GM18868 (cell line): ENCODE measurements around the gene NECAB2.
A peak's percentile ranks its signal among the peaks of the same experiment; 100 is the strongest.

ENCODE experiments used
- ATAC-seq: cut with Tn5 transposase; IDR thresholded peaks from one replicate; pipeline ENCODE4 v1.9.1; 2021; ENCODE audit warnings: mild to moderate bottlenecking, moderate library complexity; ENCODE audit not compliant: unreplicated experiment

Gene NECAB2

DNA sequence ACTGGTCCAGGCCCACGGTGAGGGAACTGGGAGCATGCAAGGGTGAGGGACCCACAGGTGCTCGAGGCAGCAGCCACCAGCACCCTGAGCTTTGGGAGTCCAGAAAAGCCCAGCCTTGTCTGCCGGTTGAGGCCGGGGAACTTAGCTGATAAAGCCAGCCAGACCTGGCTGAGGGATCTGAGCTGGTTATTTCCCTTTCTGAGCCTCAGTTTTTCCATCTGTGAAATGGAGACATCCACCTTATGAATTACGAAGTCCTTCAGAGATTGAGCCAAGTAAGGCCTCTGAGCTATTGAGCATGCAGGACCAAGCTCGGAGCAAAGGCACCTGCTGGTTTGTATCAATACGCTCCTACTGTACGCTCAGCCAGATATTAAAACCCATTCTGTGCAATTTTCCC is 13.8 kb downstream of the NECAB2 start:
- ATAC-seq = no peak

DNA sequence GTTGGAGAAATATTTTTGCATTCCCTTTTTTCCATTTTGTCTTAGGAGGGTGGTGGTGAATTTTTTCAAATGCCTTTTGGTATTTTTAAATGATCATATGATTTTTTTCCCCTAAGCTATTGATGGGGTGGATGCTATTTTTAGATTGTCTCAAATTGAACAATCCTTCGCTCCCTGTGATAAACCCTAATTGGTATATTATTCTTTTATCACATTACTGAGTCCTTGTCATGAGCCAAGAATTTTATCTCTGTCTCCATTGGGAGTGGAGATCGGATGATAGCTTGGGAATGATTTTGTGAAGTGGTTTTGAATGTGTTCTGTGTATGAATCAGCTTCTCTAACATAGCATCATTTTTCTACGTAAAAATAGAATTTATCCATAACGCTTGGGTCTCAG is 15.4 kb downstream of the NECAB2 start:
- no peak for ATAC-seq

DNA sequence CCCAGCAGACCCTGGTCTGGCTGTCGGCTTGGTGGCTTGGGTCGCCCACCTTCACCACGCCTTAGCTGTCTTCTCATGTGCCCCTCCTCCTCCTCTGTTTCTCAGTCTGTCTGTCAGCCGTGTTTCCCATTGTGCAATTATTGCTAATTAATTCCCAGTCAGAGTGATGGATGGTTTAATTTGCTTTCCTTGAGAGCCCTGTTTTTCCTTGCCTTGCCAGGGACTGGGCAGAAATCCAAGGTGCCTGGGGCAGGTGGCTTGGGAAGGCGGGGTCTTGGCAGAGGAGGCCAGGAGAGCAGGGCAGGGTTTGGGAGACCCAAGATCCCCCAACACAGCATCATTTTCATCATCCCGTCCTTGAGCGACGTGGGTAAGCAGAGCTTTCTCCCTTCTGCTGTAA is 21.3 kb downstream of the NECAB2 start:
- no peak for ATAC-seq

DNA sequence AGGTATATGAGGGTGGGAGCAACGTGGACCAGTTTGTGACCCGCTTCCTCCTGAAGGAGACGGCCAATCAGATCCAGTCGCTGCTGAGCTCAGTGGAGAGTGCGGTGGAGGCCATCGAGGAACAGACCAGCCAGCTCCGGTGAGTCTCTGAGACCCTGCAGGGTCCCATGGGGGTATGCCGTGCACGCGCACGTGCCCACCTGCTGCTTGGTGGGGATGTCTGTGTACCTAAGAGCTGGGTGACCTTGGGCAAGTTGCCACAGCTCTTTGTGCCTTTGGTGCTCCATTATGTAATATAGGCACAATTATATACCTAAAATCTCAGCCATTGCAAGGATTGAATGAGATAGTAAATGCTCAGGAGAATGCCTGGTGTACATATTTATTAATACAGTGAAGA is 22.4 kb downstream of the NECAB2 start:
- no peak for ATAC-seq

DNA sequence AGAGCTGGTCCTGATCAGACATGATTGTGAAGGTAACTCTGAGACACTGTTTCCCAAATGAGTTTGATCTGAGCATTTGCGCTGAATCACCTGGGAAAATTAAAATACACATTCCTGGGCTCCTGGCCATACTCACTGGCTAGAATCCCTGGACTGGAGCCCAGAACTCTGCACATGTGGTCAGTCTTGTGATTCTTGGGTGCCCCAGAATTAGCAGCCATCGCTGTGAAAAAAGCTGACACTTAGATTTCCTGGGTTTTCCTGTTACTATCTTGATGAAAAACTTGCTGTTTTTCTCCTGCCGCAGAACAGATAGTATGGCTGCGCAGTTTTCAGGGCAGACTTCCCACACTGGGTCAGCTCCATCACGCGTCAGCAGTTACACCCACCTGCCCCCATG is 24.6 kb downstream of the NECAB2 start:
- no peak for ATAC-seq

DNA sequence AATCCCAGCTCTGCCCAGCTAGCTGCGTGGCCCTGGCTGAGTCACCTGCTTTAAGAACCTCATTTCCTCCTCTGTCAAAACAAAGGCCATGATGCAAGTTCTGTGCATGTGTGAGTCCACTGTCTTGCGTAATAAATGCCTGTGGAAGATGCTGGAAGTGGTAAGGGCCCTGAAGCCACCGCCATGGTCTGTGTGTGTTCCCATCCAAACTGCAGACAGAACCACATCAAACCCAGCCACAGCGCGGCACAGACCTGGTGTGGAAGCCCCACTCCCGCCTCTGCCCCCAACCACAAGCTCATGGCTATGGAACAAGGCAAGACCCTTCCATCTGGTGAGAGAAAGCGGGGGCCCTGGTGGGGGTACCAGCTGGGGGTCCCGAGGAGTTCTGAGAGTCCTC is 26.0 kb downstream of the NECAB2 start:
- no peak for ATAC-seq

DNA sequence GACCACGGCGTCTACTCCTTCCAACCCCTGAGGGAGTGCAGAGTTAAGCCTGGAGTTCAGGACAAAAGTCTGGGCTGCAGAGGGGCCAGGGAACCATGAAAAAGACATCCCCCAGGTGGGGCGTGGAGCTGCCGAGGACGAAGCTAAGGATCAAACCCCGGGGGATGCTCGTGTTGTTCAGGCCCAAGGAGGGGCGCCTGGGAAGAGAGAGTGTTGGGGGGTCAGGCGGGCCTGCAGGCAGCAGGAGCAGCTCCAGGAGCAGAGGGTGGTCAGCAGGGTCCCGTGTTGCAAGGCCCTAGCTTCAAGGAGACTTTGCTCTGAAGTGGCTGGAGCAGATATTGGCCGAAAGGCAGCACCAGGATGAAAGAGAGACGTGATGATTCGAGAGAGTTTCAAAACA is 26.7 kb downstream of the NECAB2 start:
- ATAC-seq = no peak

DNA sequence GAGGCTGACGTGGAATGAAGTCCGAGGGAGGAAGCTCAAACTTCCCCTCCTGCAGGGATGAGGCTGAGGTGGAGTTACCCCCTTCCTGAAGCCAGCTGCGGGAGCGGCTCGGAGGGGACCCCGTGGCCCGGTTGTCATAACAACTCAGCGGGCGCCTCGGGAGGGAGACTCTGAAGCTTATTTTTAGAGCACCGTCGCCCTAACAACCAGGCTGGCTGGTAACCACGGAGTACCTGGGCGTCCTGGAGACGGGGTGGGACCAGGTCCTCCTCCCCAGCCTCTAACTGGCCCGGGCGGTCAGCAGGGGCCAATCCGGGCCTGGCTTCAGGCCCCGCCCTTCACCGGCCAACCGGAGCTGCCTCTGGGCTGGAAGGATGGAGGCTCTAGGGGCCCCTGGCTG is 27.7 kb downstream of the NECAB2 start:
- ATAC-seq = no peak

DNA sequence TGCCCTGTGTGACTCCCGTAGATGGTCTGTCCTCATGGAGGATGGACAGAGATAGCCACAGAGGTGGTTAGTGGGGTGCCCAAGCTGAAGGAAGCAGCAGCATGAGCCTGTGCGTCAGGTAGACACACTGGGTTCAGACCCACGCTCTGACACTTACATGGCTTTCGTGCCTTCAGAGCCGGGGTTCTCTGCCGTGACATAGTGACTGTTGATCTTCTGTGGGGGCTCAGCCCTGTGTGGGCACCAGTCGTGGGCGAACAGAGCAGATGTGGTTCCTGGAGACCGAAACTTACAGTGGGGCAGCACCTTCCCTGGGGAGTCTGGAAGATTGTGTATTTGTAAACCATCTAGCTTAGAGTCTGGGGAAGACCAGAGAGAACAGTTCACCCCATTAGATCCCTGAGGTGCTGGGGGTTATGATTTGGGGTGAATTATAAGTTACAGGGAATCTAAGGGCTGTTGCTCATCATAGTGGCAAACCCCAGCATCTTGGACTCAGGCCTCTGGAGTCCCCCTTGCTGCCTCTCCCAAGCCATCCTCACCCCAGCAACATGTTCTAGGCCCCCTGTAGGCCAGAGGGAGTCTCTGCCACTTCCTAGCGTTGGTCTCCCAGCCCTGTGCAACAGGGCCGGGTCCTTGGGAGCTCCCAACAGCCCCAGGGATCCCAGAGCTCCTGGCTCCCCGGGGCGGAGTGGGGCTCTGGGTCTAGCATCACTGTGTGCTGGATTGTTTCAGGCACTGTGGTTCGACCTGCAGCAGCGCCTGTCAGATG is 28.6 kb downstream of the NECAB2 start:
- no peak for ATAC-seq

DNA sequence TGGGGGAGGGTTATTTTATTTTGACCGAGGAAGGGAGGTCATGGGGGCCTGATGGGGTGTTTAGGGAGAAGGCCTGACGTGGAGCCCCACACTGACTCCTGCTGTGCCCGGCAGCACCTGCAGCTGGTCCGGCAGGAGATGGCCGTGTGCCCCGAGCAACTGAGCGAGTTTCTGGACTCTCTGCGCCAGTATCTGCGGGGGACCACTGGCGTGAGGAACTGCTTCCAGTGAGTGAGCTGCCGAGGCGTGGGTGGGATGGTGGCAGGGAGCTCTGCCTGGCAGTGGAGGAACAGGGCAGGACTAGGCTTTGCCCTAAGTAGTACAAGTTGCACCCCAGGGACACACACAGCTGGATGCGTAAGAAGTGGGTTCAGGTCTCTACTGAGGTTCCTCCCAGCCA is 30.0 kb downstream of the NECAB2 start:
- no peak for ATAC-seq

DNA sequence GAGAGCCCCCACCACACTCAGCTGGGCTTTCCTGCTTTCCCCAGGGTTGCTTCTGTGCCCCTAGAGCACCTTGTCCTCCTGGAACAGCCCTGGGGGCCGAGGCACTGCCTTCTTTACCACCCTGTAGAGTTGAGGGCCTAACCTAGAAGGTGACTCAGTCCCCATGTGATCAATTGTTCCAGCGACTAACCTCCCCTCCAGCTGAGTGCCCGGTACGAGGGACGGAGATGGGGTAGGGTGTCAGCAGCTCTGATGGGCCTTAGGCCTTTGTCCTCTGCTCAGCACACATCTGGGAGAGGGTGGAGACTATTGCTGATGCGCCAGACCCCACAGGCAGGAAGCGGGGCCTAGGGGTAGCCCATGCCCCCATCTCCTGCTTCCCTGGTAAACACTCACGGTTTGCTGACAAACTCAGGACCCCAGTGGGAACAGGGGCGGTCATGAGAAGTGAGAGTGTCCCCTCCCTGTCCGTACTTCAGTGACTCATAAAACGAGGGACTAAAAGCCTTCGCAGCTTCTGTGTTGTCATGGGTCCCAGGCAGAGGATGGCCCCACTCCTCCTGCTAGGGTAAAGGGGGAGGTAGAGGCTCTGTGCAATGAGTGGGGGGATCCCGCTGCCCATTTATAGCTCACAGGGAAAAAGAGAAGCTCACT is 33.1 kb downstream of the NECAB2 start:
- ATAC-seq = no peak

DNA sequence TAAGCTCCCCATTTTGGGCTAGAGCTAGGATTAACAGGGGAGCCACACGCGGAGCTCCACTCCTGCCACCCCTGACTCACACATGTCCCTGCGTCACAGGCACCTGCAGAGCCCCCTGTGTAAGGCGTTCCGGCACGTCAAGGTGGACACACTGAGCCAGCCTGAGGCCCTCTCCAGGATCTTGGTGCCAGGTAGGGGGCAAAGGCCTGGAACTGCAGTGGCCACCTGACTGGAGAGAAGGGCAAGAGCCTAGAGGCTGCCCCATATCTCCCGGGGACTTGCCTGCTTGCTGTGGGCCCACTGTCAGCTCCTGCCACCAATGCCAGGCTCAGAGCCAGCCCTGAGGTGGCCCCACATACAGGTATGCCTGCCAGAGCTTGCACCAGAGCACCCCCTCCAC is 33.7 kb downstream of the NECAB2 start:
- no peak for ATAC-seq

DNA sequence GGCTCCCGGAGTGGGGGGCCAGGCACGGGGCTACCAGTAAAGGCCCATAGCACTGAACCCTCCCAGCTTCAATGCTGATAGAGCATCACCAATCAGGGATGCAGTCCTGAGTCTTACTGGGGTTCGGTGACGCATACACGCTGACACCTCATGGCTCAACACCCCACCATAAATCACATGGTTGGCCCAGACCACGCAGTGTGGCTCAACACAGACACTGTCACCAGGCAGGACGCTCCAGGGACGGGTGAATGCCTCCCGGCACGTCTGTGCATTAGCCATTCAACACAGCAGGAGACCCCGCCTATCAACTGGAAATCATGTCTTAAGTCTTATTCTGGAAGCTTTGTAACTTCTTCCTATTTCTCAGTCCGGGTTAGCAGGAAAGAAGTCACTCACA is 35.0 kb downstream of the NECAB2 start:
- no peak for ATAC-seq

DNA sequence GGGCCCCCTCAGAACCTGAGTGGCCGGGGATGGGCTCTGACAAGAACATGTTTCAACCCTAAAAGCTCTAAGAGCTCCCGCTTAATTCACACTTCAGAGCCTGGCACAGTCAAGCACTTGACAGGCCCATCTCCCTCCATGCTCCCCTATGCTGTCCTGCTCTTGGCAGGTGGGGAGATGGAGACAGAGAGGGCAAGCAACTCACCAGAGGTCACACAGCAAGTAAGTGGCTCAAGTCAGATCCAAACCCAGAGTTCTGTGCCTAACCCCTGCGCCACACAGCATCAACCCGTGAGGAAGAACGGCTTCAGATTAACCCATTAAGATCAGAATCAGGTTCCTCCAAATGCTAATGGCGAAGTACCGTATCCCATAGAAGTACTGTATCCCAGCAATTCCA is 36.4 kb downstream of the NECAB2 start:
- ATAC-seq = no peak

DNA sequence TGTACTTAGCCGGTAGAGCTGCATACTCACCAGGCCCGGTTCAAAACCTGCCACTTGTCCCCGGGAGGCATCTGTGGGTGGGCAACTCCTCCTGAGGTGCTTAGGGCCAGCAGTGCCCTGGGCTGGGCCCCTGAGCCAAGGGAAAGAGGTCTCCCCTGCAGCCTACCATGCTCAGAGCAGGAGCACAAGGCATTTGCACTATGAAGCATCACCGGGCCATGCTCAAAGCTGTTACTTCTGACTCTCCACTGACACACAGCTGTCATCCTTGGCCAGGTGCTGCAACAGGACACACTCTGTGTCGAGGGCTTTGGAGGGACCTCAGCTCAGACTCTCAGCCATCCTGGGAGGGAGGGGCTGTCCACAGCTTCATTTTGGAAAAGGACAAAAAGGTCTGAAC is 37.3 kb downstream of the NECAB2 start:
- ATAC-seq = no peak

DNA sequence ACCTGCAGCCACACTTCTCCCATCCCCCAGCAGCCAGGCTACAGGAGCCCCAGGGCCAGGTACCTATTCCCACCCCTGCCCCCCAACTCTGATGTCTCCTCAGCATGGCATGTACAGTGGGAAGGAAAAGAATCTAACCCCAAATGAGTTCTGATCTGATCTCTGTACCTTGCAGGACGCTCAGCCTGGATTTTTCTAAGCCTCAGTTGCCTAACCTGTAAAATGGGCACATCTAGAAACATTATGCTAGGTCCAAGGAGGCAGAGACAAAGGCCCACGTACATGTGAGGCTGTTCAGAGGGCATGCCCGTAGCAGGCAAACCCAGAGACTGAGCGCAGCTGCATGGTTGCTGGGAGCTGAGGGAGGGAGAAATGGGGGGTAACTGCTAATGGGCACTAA is 39.5 kb downstream of the NECAB2 start:
- ATAC-seq = no peak

DNA sequence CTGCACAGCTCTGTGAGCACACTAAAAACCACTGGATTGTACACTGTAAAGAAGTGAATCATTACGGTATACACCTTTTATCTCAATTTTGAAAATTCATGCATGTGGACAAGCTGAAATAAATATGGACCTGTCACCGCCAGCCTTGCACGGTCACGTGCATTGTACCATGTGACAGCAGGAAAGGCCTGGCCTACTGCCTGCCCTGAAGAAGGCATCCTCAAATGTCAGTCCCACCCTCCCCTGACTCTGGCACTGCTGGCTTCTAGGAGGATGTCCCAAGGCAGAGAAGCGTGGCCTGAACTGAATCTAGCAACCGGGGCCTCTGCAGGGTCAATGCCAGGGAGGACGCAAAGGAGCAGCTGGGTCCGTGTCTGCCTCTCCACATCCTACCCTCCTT is 39.9 kb downstream of the NECAB2 start:
- ATAC-seq = no peak

DNA sequence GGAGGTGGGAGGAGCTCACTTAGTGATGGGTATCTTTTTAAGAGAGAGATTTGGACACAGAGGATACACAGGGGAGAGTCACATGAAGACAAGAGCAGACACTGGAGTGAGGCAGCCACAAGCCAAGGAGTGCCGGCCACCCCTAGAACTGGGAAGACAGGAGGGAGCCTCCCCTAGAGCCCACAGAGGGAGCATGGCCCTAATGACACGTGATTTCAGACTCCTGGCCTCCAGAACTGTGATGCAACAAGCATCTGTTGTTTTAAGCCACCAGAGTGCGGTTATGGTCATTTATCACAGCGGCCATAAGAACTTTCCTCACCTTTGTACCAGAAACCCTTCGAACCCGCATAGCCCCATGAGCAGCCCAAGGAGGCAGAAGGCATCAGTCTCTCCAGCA is 41.2 kb downstream of the NECAB2 start:
- no peak for ATAC-seq

DNA sequence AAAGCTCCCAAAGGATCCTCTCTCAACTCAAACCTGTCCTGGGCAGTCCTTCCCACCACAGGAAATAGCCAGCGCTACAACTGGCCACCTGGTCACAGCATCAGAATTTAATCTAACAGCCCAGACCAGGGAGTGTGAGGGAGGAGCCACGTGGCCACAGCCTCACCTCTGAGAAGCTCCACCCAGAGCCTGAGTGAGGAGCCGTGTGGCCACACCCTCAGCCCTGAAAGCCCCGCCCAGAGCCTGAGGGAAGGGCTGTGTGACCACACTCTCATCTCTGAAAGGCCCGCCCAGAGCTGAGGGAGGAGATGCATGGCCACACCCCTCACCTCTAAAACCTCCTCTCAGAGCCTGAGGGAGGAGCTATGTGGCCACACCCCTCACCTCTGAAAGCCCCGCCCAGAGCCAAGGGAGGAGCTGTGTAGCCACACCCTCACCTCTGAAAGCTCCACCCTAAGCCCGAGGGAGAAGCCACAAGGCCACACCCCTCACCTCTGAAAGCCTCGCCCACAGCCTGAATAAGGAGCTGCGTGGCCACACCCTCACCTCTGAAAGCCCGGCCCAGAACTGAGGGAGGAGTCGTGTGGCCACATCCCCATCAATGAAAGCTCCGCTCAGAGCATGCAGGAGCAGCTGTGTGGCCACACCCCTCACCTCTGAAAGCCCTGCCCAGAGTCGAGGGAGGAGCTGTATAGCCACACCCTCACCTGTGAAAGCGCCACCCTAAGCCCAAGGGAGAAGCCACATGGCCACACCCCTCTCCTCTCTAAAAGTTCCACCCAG is 45.9 kb downstream of the NECAB2 start:
- ATAC-seq = peak; percentile 79

DNA sequence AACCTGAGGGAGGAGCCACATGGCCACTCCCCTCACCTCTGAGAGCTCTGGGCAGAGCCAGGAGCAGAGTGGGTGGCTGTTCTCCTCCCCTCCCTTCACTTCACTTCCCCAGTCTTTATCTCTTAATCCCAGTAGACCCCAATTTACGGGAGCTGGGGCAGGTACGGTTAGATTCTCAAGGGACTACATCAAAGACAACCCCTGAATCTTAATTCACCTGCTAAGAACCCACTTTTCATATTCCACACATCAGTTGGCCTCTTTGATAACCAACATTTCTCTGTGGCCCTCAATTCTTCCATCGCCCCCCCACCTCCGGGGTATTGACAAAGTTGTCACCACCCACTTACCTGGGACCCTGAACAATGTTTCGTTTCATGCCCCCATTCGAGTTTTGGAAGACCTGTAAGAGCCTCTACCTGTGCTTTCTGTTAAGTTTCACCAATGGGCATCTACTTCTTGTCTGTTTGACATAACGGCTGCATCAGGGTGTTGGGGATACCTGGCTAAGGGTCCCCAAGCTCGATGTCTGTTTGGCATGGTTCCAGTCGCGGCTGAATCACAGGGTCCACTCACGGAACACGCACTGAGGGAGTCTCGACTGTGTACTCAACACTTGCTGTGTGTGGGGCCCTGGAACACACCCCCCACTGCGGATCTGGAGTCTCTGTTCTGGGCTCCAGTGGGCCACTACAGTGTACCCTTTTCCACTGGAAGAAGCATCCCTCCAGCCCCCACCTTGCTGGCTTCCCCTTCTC is 46.7 kb downstream of the NECAB2 start:
- no peak for ATAC-seq

DNA sequence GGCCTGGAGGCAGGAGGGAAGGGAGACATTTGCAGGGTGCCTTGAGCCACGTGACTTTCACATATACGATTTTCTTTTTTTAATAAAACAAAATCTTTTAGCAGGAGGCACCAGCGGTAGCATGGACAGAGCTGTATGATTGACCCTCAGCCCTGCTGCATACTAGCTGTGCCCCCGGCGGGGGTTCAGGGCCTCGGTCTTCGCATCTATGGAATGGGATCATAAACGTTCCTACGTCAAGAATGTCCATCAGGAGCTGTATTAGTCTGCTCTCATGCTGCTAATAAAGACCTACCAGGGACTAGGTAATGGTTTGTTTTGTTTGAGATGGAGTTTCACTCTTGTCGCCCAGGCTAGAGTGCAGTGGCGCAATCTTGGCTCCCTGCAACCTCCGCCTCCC is 47.4 kb downstream of the NECAB2 start:
- ATAC-seq = no peak
